GM10266 (cell line): ENCODE measurements around the gene LRRC73.
"Not testable (repeated sequence)": the region's sequence is repeated elsewhere in the genome, so short reads cannot be mapped to it uniquely, and the experiment has no call there.

Experiments used
- DNase-seq: peaks from one replicate; pipeline ENCODE4 v3.0.0; 2012; ENCODE audit errors: extremely low spot score
- TF ChIP-seq, protein P1 (sequence below): IDR thresholded peaks from 2 replicates; pipeline ENCODE4 v1.5.1; 2012; ENCODE audit warnings: mild to moderate bottlenecking, low read depth; ENCODE audit not compliant: control insufficient read depth, insufficient read depth; ENCODE audit errors: missing control alignments

The LRRC73 gene, protein sequence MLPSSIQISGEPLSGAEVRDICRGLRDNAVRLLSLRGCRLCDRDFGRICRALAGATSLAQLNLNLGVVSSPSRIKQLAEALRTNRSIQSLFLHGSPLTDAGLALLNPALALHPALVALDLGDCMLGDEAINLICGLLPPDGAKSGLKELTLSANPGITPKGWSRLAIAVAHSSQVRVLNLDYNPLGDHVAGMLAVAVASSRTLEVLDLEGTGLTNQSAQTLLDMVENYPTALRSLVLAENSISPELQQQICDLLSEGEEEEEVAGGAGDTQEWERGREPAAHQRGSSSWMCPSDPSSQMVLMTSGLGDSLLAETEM

DNA sequence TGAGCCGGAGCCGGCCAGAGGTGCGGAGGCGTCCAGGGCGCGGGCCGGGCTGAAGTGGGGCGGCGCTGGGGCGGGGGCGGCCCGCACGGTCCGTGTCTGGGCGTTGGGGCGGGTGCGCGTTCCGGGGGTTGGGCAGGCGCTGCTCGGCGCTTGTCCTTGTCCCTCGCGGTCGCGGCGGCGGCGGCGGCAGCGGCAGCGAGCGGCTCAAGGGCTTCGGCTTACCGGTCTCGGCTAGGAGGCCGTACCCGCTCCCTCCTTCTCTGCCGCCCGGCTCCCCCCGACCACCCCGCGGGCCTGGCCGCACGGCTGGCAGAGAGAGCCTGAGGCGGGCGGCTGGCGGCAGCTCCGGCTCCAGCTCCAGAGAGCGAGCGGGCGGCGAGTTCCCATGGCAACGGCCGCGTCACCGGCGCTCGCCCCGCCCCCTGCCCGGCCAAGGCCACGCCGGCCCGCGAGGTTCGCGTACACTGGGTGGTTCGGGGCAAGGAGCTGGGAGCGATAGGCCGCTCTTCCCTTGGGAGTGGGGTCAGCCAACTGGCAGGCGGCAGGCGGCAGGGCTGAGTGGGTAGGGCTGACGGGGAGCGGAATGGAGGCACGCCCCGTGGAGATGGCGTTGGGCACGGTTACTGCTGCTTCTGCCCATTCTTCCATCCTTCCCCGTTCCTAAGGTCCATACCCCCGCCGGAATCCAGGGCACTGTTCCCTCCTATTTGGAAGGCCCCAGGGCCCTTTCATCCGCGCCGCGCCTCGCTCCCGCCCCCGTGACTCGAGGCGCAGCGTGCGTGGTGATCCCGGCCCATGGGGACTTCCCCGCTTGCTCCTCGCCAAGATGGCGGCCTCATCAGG, at the start of gene LRRC73:
Gene LRRC73 (minus strand): TSS at position 363 of the 843 bp plus-strand sequence. CDS start 561 bp downstream, outside the sequence.
- TF ChIP-seq, protein P1, sequence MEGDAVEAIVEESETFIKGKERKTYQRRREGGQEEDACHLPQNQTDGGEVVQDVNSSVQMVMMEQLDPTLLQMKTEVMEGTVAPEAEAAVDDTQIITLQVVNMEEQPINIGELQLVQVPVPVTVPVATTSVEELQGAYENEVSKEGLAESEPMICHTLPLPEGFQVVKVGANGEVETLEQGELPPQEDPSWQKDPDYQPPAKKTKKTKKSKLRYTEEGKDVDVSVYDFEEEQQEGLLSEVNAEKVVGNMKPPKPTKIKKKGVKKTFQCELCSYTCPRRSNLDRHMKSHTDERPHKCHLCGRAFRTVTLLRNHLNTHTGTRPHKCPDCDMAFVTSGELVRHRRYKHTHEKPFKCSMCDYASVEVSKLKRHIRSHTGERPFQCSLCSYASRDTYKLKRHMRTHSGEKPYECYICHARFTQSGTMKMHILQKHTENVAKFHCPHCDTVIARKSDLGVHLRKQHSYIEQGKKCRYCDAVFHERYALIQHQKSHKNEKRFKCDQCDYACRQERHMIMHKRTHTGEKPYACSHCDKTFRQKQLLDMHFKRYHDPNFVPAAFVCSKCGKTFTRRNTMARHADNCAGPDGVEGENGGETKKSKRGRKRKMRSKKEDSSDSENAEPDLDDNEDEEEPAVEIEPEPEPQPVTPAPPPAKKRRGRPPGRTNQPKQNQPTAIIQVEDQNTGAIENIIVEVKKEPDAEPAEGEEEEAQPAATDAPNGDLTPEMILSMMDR = no peak
- peak; percentile 90 for DNase-seq

DNA sequence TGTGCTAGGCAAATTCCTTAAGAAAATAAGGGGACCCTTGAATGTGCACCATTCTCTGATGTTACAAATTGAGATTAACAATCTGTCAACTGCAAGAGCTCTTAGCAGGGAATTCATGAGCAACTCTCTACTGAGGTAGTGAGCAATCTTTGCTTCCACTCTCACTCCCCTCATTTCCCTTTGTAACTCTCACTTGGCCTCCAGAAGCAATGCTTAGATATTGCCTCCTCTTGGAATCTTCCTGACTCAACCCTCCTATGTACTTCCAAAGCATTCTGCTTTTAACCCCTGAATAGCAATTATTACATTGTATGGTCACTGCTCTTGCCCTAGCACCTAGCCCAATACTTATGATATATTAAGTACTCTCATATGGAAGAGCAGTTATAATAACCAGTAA, 49.2 kb upstream of the LRRC73 start:
- DNase-seq = no peak
- TF ChIP-seq, protein P1 = no peak

DNA sequence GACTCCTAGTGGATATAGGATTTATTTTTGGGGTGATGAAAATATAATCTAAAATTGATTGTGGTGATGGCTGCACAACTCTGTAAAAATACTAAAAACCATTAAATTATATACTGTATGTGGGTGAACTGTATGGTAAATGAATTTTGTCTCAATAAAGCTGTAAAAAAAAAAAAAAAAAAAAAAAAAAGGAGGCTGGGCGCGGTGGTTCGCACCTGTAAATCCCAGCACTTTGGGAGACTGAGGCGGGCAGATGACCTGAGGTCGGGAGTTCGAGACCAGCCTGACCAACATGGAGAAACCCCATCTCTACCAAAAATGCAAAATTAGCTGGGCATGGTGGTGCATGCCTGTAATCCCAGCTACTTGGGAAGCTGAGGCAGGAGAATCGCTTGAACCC, 47.5 kb upstream of the LRRC73 start:
- not testable (repeated sequence) for DNase-seq

DNA sequence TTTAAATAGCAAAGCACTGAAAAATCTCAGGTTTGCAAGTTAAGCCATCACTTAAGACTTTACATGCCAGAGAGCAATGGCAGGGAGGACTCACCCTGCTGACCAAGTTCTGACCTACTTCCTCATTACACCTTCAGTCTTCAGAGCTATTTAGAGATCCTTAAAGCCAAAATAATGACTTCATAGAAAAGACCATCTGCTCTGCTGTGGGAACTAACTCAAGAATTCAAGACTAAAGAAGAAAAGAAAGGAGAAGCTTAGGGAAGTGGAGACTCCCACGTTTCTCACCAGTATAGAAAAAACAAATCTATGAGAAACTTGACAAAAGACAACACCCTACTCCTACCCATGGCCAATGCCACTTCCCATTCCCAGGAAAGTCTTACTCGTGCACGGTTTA, 37.1 kb upstream of the LRRC73 start:
- TF ChIP-seq, protein P1 = no peak
- peak; percentile 43 for DNase-seq

DNA sequence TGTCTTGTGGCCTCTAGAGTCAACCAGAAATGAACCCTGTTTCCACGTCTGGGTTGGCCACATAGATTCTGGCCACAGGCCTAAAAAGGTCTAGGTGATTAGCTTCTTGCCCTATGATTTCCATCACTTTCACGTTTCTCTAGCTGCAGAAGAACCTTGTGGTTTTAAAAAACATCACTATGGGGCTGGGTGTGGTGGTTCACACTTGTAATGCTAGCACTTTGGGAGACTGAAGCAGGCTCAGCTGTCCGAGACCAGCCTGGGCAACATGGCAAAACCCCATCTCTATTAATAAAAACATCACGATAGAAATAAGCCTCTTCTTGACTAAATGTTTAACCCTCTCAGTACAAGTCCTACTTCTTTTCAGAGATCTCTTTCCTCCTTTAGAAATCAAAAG, 34.3 kb upstream of the LRRC73 start:
- TF ChIP-seq, protein P1 = no peak
- DNase-seq = no peak

DNA sequence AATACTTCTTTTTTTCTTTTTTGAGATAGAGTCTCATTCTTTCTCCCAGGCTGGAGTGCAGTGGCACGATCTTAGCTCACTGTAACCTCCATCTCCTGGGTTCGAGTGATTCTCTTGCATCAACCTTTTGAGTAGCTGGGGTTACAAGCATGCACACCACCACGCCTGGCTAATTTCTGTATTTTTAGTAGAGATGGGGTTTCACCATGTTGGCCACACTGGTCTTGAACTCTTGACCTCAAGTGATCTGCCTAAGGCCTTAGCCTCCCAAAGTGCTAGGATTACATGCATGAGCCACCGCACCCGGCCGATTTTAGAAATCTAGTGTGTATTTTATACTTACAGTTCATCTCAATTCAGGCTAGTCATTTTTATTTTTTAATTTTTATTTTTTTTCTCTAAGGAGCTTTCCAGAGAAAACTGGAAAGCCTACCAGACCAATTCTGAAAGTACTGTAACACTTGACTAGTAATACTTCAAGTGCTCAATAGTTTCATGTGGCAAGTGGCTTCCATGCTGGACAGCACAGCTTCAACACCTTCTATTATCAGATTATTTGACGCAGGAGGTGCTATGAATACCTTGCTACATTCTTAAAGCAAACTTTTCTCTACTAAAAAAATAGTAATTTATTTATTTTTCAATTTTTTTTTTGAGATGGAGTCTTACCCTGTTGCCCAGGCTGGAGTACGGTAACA, 31.8 kb upstream of the LRRC73 start:
- DNase-seq = peak; percentile 51
- TF ChIP-seq, protein P1 = no peak

DNA sequence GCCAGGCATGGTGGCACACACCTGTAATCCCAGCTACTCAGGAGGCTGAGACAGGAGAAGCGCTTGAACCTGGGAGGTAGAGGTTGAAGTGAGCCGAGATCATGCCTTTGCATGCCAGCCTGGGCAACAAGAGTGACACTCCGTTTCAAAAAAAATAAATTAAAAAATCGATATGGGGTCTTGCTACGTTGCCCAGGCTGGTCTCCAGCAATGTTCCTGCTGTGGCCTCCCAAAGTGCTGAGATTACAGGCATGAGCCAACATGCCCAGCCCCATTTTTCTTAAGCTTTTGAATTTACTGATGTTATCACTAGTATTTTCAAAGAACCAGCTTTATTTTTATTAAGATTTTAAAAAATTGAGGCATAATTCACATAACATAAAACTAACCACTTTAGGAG, 30.4 kb upstream of the LRRC73 start:
- no peak for DNase-seq
- TF ChIP-seq, protein P1 = no peak

DNA sequence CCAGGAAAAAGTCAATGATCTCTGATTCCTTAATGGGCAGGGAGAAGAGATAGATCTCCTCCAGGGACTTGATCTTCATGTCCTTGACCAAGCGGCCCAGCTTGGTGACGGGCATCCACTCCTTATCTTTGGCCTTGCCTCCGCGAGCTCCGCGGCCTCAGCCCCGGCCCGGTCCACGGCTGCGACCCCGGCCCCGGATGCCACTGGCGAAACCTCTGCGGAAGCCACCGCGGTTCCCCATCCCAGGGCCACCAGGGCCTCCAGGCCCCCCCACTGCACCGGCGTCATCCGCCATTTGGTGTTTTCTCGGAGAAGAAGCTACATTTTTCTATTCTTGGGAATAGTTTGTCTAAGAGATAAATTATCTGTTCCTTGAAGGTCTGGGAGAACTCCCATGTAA, 29.3 kb upstream of the LRRC73 start:
- not testable (repeated sequence) for DNase-seq

DNA sequence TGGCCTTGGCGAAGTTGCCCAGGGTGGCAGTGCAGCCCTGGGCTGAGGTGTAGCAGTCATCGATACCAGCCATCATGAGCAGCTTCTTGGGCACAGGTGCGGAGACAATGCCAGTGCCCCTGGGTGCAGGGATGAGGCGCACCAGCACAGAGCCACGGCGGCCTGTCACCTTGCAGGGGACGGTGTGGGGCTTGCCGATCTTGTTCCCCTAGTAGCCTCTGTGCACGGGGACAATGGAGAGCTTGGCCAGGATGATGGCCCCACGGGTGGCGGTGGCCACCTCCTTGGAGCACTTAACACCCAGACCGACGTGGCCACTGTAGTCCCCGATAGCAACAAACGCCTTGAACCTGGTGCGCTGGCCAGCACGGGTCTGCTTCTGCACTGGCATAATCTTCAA, 28.8 kb upstream of the LRRC73 start:
- DNase-seq = not testable (repeated sequence)
